ENCODE measurements around the gene KLK8. TPM values are rescaled to one million over a fixed set of nuclear protein-coding genes. Genes with fewer than 3 reads are reported as not detected.

KLK8 gene
- total and polyA plus RNA-seq, 2 experiments from 2014 or later: 4.9 to 14.6 TPM

- TF ChIP-seq STAT1 (IDR thresholded peaks at IDR 0.05; ENCODE audit: unreplicated experiment): no peak
- no peak for TF ChIP-seq CREB1 (CRISPR knock-in tag; IDR thresholded peaks at IDR 0.05; ENCODE audit: low read depth)
- TF ChIP-seq POLR2AphosphoS5 (IDR thresholded peaks at IDR 0.05; ENCODE audit: low read depth): no peak
- TF ChIP-seq, protein P1, sequence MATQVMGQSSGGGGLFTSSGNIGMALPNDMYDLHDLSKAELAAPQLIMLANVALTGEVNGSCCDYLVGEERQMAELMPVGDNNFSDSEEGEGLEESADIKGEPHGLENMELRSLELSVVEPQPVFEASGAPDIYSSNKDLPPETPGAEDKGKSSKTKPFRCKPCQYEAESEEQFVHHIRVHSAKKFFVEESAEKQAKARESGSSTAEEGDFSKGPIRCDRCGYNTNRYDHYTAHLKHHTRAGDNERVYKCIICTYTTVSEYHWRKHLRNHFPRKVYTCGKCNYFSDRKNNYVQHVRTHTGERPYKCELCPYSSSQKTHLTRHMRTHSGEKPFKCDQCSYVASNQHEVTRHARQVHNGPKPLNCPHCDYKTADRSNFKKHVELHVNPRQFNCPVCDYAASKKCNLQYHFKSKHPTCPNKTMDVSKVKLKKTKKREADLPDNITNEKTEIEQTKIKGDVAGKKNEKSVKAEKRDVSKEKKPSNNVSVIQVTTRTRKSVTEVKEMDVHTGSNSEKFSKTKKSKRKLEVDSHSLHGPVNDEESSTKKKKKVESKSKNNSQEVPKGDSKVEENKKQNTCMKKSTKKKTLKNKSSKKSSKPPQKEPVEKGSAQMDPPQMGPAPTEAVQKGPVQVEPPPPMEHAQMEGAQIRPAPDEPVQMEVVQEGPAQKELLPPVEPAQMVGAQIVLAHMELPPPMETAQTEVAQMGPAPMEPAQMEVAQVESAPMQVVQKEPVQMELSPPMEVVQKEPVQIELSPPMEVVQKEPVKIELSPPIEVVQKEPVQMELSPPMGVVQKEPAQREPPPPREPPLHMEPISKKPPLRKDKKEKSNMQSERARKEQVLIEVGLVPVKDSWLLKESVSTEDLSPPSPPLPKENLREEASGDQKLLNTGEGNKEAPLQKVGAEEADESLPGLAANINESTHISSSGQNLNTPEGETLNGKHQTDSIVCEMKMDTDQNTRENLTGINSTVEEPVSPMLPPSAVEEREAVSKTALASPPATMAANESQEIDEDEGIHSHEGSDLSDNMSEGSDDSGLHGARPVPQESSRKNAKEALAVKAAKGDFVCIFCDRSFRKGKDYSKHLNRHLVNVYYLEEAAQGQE (IDR thresholded peaks at IDR 0.05; ENCODE audit: unreplicated experiment): no peak
Measured at GRCh38 chr19:51007488-51007887, 6.1 kb upstream of the KLK8 start (continued).

- no peaks in the 10 kb centered on the region for H3K36me3 Mint-ChIP-seq (ENCODE audit: low read depth)
- H4K20me1 ChIP-seq (replicated peaks; ENCODE audit: insufficient read depth): no peaks in the 10 kb centered on the region
- H3K79me2 ChIP-seq (replicated peaks; ENCODE audit: insufficient read depth): no peaks in the 10 kb centered on the region
- no peaks in the 10 kb centered on the region for H3K9me2 ChIP-seq (ENCODE audit: insufficient read depth)
- no peak overlapping the region for H3K4me3 ChIP-seq
- H3K27ac ChIP-seq (ENCODE audit: low read depth): no peak overlapping the region
- H2AFZ ChIP-seq: no peak overlapping the region
- no peaks in the 10 kb centered on the region for H3K27me3 ChIP-seq (ENCODE audit: insufficient read depth)
- TF ChIP-seq, protein P1 (IDR thresholded peaks at IDR 0.05; ENCODE audit: unreplicated experiment): no peak
- TF ChIP-seq JUNB (IDR thresholded peaks at IDR 0.05; ENCODE audit: unreplicated experiment) (no peak), NANOG (IDR thresholded peaks at IDR 0.05; ENCODE audit: borderline replicate concordance) (no peak), ZNF331 (CRISPR knock-in tag; IDR thresholded peaks at IDR 0.05; ENCODE audit: low read depth) (no peak), CREB1 (CRISPR knock-in tag; IDR thresholded peaks at IDR 0.05; ENCODE audit: low read depth) (no peak)
- TF ChIP-seq, protein P2, sequence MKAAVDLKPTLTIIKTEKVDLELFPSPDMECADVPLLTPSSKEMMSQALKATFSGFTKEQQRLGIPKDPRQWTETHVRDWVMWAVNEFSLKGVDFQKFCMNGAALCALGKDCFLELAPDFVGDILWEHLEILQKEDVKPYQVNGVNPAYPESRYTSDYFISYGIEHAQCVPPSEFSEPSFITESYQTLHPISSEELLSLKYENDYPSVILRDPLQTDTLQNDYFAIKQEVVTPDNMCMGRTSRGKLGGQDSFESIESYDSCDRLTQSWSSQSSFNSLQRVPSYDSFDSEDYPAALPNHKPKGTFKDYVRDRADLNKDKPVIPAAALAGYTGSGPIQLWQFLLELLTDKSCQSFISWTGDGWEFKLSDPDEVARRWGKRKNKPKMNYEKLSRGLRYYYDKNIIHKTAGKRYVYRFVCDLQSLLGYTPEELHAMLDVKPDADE (IDR thresholded peaks at IDR 0.05): no peak
- TF ChIP-seq, protein P3, sequence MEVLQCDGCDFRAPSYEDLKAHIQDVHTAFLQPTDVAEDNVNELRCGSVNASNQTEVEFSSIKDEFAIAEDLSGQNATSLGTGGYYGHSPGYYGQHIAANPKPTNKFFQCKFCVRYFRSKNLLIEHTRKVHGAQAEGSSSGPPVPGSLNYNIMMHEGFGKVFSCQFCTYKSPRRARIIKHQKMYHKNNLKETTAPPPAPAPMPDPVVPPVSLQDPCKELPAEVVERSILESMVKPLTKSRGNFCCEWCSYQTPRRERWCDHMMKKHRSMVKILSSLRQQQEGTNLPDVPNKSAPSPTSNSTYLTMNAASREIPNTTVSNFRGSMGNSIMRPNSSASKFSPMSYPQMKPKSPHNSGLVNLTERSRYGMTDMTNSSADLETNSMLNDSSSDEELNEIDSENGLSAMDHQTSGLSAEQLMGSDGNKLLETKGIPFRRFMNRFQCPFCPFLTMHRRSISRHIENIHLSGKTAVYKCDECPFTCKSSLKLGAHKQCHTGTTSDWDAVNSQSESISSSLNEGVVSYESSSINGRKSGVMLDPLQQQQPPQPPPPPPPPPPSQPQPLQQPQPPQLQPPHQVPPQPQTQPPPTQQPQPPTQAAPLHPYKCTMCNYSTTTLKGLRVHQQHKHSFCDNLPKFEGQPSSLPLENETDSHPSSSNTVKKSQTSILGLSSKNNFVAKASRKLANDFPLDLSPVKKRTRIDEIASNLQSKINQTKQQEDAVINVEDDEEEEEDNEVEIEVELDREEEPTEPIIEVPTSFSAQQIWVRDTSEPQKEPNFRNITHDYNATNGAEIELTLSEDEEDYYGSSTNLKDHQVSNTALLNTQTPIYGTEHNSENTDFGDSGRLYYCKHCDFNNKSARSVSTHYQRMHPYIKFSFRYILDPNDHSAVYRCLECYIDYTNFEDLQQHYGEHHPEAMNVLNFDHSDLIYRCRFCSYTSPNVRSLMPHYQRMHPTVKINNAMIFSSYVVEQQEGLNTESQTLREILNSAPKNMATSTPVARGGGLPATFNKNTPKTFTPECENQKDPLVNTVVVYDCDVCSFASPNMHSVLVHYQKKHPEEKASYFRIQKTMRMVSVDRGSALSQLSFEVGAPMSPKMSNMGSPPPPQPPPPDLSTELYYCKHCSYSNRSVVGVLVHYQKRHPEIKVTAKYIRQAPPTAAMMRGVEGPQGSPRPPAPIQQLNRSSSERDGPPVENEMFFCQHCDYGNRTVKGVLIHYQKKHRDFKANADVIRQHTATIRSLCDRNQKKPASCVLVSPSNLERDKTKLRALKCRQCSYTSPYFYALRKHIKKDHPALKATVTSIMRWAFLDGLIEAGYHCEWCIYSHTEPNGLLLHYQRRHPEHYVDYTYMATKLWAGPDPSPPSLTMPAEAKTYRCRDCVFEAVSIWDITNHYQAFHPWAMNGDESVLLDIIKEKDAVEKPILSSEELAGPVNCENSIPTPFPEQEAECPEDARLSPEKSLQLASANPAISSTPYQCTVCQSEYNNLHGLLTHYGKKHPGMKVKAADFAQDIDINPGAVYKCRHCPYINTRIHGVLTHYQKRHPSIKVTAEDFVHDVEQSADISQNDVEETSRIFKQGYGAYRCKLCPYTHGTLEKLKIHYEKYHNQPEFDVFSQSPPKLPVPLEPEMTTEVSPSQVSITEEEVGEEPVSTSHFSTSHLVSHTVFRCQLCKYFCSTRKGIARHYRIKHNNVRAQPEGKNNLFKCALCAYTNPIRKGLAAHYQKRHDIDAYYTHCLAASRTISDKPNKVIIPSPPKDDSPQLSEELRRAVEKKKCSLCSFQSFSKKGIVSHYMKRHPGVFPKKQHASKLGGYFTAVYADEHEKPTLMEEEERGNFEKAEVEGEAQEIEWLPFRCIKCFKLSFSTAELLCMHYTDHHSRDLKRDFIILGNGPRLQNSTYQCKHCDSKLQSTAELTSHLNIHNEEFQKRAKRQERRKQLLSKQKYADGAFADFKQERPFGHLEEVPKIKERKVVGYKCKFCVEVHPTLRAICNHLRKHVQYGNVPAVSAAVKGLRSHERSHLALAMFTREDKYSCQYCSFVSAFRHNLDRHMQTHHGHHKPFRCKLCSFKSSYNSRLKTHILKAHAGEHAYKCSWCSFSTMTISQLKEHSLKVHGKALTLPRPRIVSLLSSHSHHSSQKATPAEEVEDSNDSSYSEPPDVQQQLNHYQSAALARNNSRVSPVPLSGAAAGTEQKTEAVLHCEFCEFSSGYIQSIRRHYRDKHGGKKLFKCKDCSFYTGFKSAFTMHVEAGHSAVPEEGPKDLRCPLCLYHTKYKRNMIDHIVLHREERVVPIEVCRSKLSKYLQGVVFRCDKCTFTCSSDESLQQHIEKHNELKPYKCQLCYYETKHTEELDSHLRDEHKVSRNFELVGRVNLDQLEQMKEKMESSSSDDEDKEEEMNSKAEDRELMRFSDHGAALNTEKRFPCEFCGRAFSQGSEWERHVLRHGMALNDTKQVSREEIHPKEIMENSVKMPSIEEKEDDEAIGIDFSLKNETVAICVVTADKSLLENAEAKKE (CRISPR knock-in tag; IDR thresholded peaks at IDR 0.05): no peak
- DNase-seq (ENCODE audit: low spot score) (no peak), ATAC-seq (no peak)
- peaks cover 17% of the 10 kb centered on the region for H3K27me3 Mint-ChIP-seq (ENCODE audit: insufficient read depth, low read depth, poor library complexity)
- H3K4me1 Mint-ChIP-seq: peaks cover 13% of the 10 kb centered on the region
- no peak overlapping the region for H3K4me3 Mint-ChIP-seq
- no peak overlapping the region for H3K27ac Mint-ChIP-seq
- H3K36me3 ChIP-seq (ENCODE audit: insufficient read depth): no peaks in the 10 kb centered on the region
- no peaks in the 10 kb centered on the region for H3F3A ChIP-seq (replicated peaks; ENCODE audit: low read depth)
- H3K9me3 Mint-ChIP-seq: no peaks in the 10 kb centered on the region
- H3K4me1 ChIP-seq (ENCODE audit: insufficient read depth): peaks cover 11% of the 10 kb centered on the region
- H3K4me2 ChIP-seq: no peak overlapping the region
Measured at GRCh38 chr19:51006406-51006805, 5.0 kb upstream of the KLK8 start.

Data from GM23338 (cell line).